Embryonic facial prominence (tissue), 1 donor: ENCODE data around the gene KRT82.
"Not testable (repeated sequence)": the region's sequence is repeated elsewhere in the genome, so short reads cannot be mapped to it uniquely, and the experiment has no call there.

Experiments
- DNase-seq: peaks from one replicate; pipeline ENCODE4 v3.0.0-alpha.2; 2016; ENCODE audit errors: extremely low spot score

KRT82 gene

GRCh38 chr12:52360106-52360662, 46.0 kb downstream of the KRT82 start:
- DNase-seq = no peak

GRCh38 chr12:52359621-52360061, 46.5 kb downstream of the KRT82 start:
- DNase-seq = no peak

GRCh38 chr12:52358575-52359350, 47.4 kb downstream of the KRT82 start:
- no peak for DNase-seq

GRCh38 chr12:52356762-52357580, 49.2 kb downstream of the KRT82 start:
- DNase-seq = no peak

GRCh38 chr12:52356031-52356761, 49.9 kb downstream of the KRT82 start:
- no peak for DNase-seq

GRCh38 chr12:52355176-52355575, 51.0 kb downstream of the KRT82 start:
- no peak for DNase-seq

GRCh38 chr12:52354200-52354599, 51.9 kb downstream of the KRT82 start:
- peak; percentile 7 for DNase-seq

- DNase-seq = no peak
Measured at GRCh38 chr12:52353766-52354165, 52.4 kb downstream of the KRT82 start.

GRCh38 chr12:52352951-52353350, 53.2 kb downstream of the KRT82 start:
- DNase-seq = no peak

- no peak for DNase-seq
Measured at GRCh38 chr12:52351196-52352059, 54.7 kb downstream of the KRT82 start.

- DNase-seq = no peak
Measured at GRCh38 chr12:52350786-52351185, 55.3 kb downstream of the KRT82 start.

GRCh38 chr12:52350021-52350620, 56.0 kb downstream of the KRT82 start:
- no peak for DNase-seq

- DNase-seq = no peak
Measured at GRCh38 chr12:52349196-52349595, 56.9 kb downstream of the KRT82 start.

- DNase-seq = no peak
Measured at GRCh38 chr12:52347551-52348510, 58.3 kb downstream of the KRT82 start.

GRCh38 chr12:52347016-52347415, 59.1 kb downstream of the KRT82 start:
- no peak for DNase-seq

GRCh38 chr12:52346593-52346992, 59.5 kb downstream of the KRT82 start:
- DNase-seq = no peak

- not testable (repeated sequence) for DNase-seq
Measured at GRCh38 chr12:52345041-52345440, 61.1 kb downstream of the KRT82 start.

GRCh38 chr12:52344111-52344510, 62.0 kb downstream of the KRT82 start:
- DNase-seq = no peak
